Esophagus squamous epithelium (tissue), 4 donors: ENCODE measurements around the gene ITGB7.

Experiments used
- CTCF ChIP-seq, 6 experiments: fragments of 450-650 bp in 4 of 6; fragments of 200-600 bp in 2 of 6; sonication (generic) in 2 of 6; IDR thresholded peaks; one replicate each; pipeline ENCODE4 v1.5.1; 2016 to 2019; ENCODE audit warnings: antibody characterized with exemption in 6 of 6, mild to moderate bottlenecking in 4 of 6, moderate library complexity in 4 of 6
- POLR2A ChIP-seq, 4 donors: fragments of 450-650 bp; IDR thresholded peaks; one replicate each; pipeline ENCODE4 v1.6.1; 2017; ENCODE audit warnings: antibody characterized with exemption in 4 of 4, mild to moderate bottlenecking in 4 of 4, moderate library complexity in 3 of 4

GRCh38 chr12:53210843-53211242 lies 3.8 kb upstream of the ITGB7 start:
- TF ChIP-seq CTCF (IDR thresholded peaks at IDR 0.05) = no peak
- no peak for TF ChIP-seq POLR2A (IDR thresholded peaks at IDR 0.05)
